RWPE1 (cell line): ENCODE measurements around the gene NR2F1.
A peak's percentile ranks its signal among the peaks of the same experiment; 100 is the strongest.

ENCODE experiments used
- CTCF ChIA-PET: fragments of 350-600 bp; sonication (Branson Sonifier 250); formaldehyde crosslinking; extraction: SDS; loops from one replicate; lab custom pipeline; 2021; lab: Yijun Ruan, JAX
- POLR2A ChIA-PET: fragments of 400-600 bp; formaldehyde crosslinking; extraction: SDS; loops from one replicate; lab custom pipeline; 2020; ENCODE audit warnings: antibody characterized with exemption; ENCODE audit not compliant: low non-redundant PET; lab: Yijun Ruan, JAX
- DNase-seq: peaks from one replicate; pipeline ENCODE4 v3.0.0; 2012; ENCODE audit warnings: low spot score
- H3K27ac ChIP-seq: fragments of 450-650 bp; 2 replicates; pipeline ENCODE4 v1.5.1; 2017
- CTCF ChIP-seq: fragments of 450-650 bp; conservative IDR thresholded peaks from 2 replicates; pipeline ENCODE4 v1.5.1; 2017; ENCODE audit warnings: low read depth, mild to moderate bottlenecking

NR2F1 gene

GRCh38 chr5:93616538-93617174 lies 33.6 kb downstream of the NR2F1 start:
- CTCF ChIA-PET, result no interaction called here
- TF ChIP-seq CTCF, result no peak
- no peak overlapping the region for H3K27ac ChIP-seq
- POLR2A ChIA-PET, result no interaction called here
- DNase-seq, result no peak

DNA sequence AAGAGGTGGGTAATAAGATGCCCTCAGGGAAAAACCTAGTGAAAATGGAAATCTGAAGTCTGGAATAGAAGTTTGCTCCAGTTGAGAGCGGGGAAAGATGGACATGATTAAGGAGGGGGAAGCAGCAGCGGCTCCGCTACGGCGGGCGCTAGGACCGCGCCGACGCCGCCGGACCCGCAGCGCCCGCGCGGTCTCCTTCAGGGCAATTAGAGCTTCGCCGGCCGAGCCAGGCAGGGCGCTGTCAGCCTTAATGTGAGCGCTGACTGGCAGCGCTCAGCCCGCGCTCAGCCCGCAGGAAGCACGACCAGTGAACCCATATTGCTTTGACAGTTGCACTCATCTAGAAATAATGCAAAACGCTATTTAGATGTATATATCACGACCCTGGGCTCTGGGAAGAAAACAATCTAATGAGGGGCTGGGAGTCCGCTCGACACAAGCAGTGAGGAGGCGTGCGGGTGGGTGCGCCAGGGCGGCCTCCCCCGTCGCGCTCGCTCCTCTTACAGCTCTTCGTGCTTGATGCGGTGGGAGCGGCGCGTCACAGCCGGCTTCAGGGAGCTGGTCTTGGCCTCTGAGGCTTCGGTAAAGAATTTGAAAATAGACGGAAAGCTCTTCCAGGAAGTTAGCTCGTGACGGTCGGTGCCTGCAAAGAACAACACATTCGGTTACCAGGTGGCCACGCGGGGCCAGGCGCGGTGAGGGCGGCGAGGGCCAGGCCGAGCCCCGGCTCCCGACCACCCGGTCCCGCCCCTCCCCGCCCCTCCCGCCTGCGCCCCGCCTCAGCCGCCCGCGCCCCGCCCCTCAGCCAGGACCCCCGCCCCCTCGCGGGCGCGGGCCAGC lies 37.7 kb downstream of the NR2F1 start:
- CTCF ChIA-PET, result interaction anchor here (1.1 to 1.8 kb wide), 3 partner anchors 8 to 180 kb away, joined by 4 to 6 read pairs (median 6); no protein-coding TSS in a partner anchor
- peak; percentile 35 for TF ChIP-seq CTCF
- peak; percentile 75 for DNase-seq
- peak overlapping the region; percentile 76 for H3K27ac ChIP-seq
- POLR2A ChIA-PET, result no interaction called here

- ChIA-PET POLR2A (no interaction called here), CTCF (interaction anchor here (1.1 to 1.8 kb wide), 3 partner anchors 9 to 180 kb away, joined by 4 to 6 read pairs (median 6); no protein-coding TSS in a partner anchor)
- DNase-seq, result peak; percentile 57
- TF ChIP-seq CTCF, result no peak
- peak overlapping the region; percentile 76 for H3K27ac ChIP-seq
Observed at GRCh38 chr5:93621327-93621798, 38.3 kb downstream of the NR2F1 start.

GRCh38 chr5:93622240-93622885 lies 39.3 kb downstream of the NR2F1 start:
- H3K27ac ChIP-seq, result no peak overlapping the region
- TF ChIP-seq CTCF, result no peak
- ChIA-PET POLR2A (interaction anchor here (0.5 kb wide), 1 partner anchor 1062 kb away, joined by 5 read pairs; no protein-coding TSS in a partner anchor), CTCF (interaction anchor here (0.5 to 1.5 kb wide), 2 partner anchors 15 to 102 kb away, joined by 3 to 6 read pairs; no protein-coding TSS in a partner anchor)
- no peak for DNase-seq

GRCh38 chr5:93623153-93623552 lies 40.1 kb downstream of the NR2F1 start:
- no peak for DNase-seq
- TF ChIP-seq CTCF, result no peak
- POLR2A ChIA-PET, result no interaction called here
- CTCF ChIA-PET, result interaction anchor here (0.6 kb wide), 1 partner anchor 11 kb away, joined by 4 read pairs; no protein-coding TSS in a partner anchor
- no peak overlapping the region for H3K27ac ChIP-seq

DNA sequence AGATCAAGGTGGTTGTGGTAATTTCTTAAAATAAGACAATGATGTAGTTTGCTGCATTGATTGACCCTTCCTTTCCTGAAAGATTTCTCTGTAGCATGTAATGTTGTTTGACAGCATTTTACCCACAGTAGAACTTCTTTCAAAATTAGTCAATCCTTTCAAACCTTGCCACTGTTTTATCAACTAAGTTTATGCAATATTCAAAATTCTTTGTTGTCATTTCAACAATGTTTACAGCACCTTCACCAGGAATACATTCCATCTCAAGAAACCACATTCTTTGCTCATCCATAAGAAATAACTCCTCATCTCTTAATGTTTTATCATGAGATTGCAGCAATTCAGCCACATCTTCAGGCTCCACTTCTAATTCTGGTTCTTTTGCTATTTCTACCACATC lies 43.8 kb downstream of the NR2F1 start:
- no peak for DNase-seq
- CTCF ChIA-PET, result no interaction called here
- no peak overlapping the region for H3K27ac ChIP-seq
- POLR2A ChIA-PET, result no interaction called here
- no peak for TF ChIP-seq CTCF
